ENCODE data around the gene C4A.

- TF ChIP-seq POLR2A (IDR thresholded peaks at IDR 0.05) (no peak), CTCF (IDR thresholded peaks at IDR 0.05) (no peak)
Observed at GRCh38 chr6:31967926-31968320, 13.9 kb upstream of the C4A start.
